ENCODE results near the gene BUD31. TPM values are rescaled to one million over a fixed set of nuclear protein-coding genes. Genes with fewer than 3 reads are reported as not detected.

Gene BUD31
- total and polyA plus RNA-seq, 9 of the 15 experiments (the other 6 are each of a cell fraction or from before 2014, with no cell fraction given): 105 to 342 (median 247) TPM

DNA sequence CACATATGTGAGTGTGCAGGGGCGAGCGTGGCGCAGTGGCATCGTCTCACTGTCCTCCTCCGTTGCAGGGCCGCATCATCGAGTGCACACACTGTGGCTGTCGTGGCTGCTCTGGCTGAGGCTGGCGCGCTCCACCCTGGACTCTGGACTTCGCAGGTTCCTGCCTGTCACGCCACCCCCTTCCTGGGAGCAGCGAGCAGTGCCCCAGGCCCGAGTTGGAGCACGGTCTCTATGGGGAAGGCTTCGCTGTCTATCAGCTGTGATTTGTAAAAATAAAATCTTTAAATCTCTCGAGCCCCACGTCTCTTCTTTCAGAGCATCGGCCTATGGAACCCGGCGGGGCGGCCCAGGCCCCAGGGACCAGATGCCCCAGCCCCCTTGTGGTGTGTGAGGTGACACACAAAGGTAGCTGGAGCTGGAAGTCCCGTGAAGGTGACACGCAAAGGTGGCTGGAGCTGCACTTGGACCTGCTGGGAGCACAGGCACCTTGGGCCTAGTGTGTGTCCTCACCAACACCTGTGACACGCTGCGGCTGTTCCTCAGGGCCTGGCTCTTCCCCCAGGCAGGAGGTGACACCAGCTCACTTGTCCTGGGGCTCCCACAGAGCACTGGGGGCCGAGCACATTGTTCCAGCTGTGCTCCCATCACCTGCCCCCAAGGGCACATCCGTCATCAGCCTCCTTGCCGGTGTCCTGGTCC is 10.7 kb downstream of the BUD31 start (continued):
- TF ChIP-seq, protein P1, sequence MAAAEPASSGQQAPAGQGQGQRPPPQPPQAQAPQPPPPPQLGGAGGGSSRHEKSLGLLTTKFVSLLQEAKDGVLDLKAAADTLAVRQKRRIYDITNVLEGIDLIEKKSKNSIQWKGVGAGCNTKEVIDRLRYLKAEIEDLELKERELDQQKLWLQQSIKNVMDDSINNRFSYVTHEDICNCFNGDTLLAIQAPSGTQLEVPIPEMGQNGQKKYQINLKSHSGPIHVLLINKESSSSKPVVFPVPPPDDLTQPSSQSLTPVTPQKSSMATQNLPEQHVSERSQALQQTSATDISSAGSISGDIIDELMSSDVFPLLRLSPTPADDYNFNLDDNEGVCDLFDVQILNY (CRISPR knock-in tag; IDR thresholded peaks at IDR 0.05): no peak
- no peak for TF ChIP-seq THRAP3 (IDR thresholded peaks at IDR 0.05; ENCODE audit: borderline replicate concordance)
- no peak for TF ChIP-seq NRF1 (conservative IDR thresholded peaks at IDR 0.05 in 1 of 2, IDR thresholded peaks at IDR 0.05 in 1 of 2)
- 0 out of 2 replicates have a peak, but pooled peaks have one; percentile 7 for TF ChIP-seq POLR2AphosphoS5 (IDR thresholded peaks at IDR 0.05; ENCODE audit: control insufficient read depth, insufficient read depth, low read depth, low read length)
- TF ChIP-seq POLR2B (IDR thresholded peaks at IDR 0.05; ENCODE audit: low read depth, partially characterized antibody): peak; percentile 40
- no peak for TF ChIP-seq GATAD2B (IDR thresholded peaks at IDR 0.05; ENCODE audit: borderline replicate concordance)
- no peak for TF ChIP-seq PHF20 (IDR thresholded peaks at IDR 0.05; ENCODE audit: partially characterized antibody)
- no peak for TF ChIP-seq BCOR (IDR thresholded peaks at IDR 0.05)
- TF ChIP-seq RFX7 (CRISPR knock-in tag; IDR thresholded peaks at IDR 0.05): no peak
- TF ChIP-seq ZNF696 (CRISPR knock-in tag; conservative IDR thresholded peaks at IDR 0.05): no peak
- TF ChIP-seq ETV6 (IDR thresholded peaks at IDR 0.05; ENCODE audit: borderline replicate concordance in 1 of 2, low read depth in 2 of 2, low read length in 1 of 2): no peak
- TF ChIP-seq ETV6 (CRISPR knock-in tag; IDR thresholded peaks at IDR 0.05; ENCODE audit: borderline replicate concordance): no peak
- TF ChIP-seq, protein P2, sequence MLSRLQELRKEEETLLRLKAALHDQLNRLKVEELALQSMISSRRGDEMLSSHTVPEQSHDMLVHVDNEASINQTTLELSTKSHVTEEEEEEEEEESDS (CRISPR knock-in tag; IDR thresholded peaks at IDR 0.05): no peak
- TF ChIP-seq, protein P3, sequence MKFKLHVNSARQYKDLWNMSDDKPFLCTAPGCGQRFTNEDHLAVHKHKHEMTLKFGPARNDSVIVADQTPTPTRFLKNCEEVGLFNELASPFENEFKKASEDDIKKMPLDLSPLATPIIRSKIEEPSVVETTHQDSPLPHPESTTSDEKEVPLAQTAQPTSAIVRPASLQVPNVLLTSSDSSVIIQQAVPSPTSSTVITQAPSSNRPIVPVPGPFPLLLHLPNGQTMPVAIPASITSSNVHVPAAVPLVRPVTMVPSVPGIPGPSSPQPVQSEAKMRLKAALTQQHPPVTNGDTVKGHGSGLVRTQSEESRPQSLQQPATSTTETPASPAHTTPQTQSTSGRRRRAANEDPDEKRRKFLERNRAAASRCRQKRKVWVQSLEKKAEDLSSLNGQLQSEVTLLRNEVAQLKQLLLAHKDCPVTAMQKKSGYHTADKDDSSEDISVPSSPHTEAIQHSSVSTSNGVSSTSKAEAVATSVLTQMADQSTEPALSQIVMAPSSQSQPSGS (CRISPR knock-in tag; IDR thresholded peaks at IDR 0.05): no peak
- TF ChIP-seq NFIX (CRISPR knock-in tag; IDR thresholded peaks at IDR 0.05; ENCODE audit: low read depth): no peak
- TF ChIP-seq ZNF274 (IDR thresholded peaks at IDR 0.05; ENCODE audit: borderline replicate concordance, low read depth, low read length): no peak
- no peak for TF ChIP-seq ZFP1 (CRISPR knock-in tag; IDR thresholded peaks at IDR 0.05)
- no peak for TF ChIP-seq SAFB (IDR thresholded peaks at IDR 0.05; ENCODE audit: borderline replicate concordance, low read depth, low read length)
- TF ChIP-seq XRCC4 (IDR thresholded peaks at IDR 0.05; ENCODE audit: extremely low read depth, insufficient read depth, insufficient read length): no peak
- peak; percentile 66 for TF ChIP-seq RBFOX2 (IDR thresholded peaks at IDR 0.05; ENCODE audit: low read depth, low read length)
- TF ChIP-seq, protein P4, sequence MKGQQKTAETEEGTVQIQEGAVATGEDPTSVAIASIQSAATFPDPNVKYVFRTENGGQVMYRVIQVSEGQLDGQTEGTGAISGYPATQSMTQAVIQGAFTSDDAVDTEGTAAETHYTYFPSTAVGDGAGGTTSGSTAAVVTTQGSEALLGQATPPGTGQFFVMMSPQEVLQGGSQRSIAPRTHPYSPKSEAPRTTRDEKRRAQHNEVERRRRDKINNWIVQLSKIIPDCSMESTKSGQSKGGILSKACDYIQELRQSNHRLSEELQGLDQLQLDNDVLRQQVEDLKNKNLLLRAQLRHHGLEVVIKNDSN (CRISPR knock-in tag; IDR thresholded peaks at IDR 0.05): no peak
- TF ChIP-seq, protein P5, sequence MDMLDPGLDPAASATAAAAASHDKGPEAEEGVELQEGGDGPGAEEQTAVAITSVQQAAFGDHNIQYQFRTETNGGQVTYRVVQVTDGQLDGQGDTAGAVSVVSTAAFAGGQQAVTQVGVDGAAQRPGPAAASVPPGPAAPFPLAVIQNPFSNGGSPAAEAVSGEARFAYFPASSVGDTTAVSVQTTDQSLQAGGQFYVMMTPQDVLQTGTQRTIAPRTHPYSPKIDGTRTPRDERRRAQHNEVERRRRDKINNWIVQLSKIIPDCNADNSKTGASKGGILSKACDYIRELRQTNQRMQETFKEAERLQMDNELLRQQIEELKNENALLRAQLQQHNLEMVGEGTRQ (CRISPR knock-in tag; IDR thresholded peaks at IDR 0.05): no peak
- no peak for TF ChIP-seq CSDE1 (IDR thresholded peaks at IDR 0.05)
